ENCODE measurements around the gene SNX32. TPM values are rescaled to one million over a fixed set of nuclear protein-coding genes. Genes with fewer than 3 reads are reported as not detected.
A peak's percentile ranks its signal among the peaks of the same experiment; 100 is the strongest.

SNX32 gene
- total and polyA plus RNA-seq, 9 of the 15 experiments (the other 6 are each of a cell fraction or from before 2014, with no cell fraction given) = 0.03 TPM; not detected in 7

DNA sequence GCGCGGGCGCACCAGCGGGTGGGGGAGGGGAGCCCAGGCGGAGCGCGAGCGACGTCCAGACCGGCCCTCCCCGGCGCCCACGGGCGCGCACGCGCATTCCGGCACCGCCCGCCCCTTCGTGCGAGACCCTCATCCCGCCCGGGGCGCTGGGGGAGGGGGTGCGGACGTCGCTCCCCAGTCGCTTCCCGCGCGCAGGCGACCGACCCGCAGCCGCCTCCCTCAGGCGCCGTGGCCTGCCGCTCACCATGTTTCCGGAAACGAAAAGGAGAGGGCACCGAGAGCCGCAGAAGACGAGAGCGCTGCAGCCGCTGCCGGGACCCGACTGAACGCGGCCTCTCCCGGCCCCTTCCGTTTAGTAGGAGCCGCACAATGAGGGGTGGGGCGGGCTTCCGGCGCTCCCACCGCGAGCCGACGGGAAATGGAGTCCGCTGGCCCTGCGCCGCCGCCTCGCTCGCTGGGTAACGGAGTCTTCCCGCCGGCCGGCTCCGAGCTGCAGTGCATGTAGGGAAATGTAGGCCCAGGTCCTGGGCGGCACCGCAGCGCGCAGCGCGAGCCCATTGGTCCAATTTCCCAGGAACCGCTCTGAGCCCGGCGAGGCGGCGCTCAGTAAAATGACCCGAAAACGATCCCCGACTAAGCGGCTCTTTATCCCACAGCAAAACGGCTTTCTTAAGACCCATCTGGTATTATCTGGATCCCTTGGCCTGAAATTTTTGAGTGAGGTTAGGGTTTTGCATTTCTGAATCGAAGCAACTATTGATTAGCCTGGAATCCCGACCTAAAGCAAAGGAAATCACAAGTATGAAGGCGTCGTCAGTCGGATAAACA lies 24.3 kb downstream of the SNX32 start, which contains the start of gene CFL1 (continued):
- TF ChIP-seq IRF9 (tag; IDR thresholded peaks at IDR 0.05) = no peak
- no peak for TF ChIP-seq GATAD2A (IDR thresholded peaks at IDR 0.05)
- TF ChIP-seq, protein P1, sequence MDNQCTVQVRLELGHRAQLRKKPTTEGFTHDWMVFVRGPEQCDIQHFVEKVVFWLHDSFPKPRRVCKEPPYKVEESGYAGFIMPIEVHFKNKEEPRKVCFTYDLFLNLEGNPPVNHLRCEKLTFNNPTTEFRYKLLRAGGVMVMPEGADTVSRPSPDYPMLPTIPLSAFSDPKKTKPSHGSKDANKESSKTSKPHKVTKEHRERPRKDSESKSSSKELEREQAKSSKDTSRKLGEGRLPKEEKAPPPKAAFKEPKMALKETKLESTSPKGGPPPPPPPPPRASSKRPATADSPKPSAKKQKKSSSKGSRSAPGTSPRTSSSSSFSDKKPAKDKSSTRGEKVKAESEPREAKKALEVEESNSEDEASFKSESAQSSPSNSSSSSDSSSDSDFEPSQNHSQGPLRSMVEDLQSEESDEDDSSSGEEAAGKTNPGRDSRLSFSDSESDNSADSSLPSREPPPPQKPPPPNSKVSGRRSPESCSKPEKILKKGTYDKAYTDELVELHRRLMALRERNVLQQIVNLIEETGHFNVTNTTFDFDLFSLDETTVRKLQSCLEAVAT (IDR thresholded peaks at IDR 0.05) = no peak; a peak in 1 of 4 replicates
- TF ChIP-seq, protein P2, sequence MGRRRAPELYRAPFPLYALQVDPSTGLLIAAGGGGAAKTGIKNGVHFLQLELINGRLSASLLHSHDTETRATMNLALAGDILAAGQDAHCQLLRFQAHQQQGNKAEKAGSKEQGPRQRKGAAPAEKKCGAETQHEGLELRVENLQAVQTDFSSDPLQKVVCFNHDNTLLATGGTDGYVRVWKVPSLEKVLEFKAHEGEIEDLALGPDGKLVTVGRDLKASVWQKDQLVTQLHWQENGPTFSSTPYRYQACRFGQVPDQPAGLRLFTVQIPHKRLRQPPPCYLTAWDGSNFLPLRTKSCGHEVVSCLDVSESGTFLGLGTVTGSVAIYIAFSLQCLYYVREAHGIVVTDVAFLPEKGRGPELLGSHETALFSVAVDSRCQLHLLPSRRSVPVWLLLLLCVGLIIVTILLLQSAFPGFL (CRISPR knock-in tag; IDR thresholded peaks at IDR 0.05) = 0 out of 2 replicates have a peak, but pooled peaks have one; percentile 74
- TF ChIP-seq, protein P3, sequence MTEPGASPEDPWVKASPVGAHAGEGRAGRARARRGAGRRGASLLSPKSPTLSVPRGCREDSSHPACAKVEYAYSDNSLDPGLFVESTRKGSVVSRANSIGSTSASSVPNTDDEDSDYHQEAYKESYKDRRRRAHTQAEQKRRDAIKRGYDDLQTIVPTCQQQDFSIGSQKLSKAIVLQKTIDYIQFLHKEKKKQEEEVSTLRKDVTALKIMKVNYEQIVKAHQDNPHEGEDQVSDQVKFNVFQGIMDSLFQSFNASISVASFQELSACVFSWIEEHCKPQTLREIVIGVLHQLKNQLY (CRISPR knock-in tag; conservative IDR thresholded peaks at IDR 0.05) = 0 out of 4 replicates have a peak, but pooled peaks of 1 of the 2 experiments have one; percentile 66
- peak; percentile 95 for TF ChIP-seq KDM5B (IDR thresholded peaks at IDR 0.05; ENCODE audit: insufficient replicate concordance, low read depth, low read length)
- peak; percentile 48; the same call in 1 of the 2 replicates for TF ChIP-seq ZNF511 (CRISPR knock-in tag; IDR thresholded peaks at IDR 0.05)
- peak; percentile 20; the same call in 1 of the 2 replicates for TF ChIP-seq ZNF740 (CRISPR knock-in tag; IDR thresholded peaks at IDR 0.05)
- no peak for TF ChIP-seq ZNF740 (tag; IDR thresholded peaks at IDR 0.05)
- no peak for TF ChIP-seq NCOA6 (IDR thresholded peaks at IDR 0.05)
- TF ChIP-seq, protein P4, sequence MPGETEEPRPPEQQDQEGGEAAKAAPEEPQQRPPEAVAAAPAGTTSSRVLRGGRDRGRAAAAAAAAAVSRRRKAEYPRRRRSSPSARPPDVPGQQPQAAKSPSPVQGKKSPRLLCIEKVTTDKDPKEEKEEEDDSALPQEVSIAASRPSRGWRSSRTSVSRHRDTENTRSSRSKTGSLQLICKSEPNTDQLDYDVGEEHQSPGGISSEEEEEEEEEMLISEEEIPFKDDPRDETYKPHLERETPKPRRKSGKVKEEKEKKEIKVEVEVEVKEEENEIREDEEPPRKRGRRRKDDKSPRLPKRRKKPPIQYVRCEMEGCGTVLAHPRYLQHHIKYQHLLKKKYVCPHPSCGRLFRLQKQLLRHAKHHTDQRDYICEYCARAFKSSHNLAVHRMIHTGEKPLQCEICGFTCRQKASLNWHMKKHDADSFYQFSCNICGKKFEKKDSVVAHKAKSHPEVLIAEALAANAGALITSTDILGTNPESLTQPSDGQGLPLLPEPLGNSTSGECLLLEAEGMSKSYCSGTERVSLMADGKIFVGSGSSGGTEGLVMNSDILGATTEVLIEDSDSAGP (CRISPR knock-in tag; IDR thresholded peaks at IDR 0.05) = no peak
- TF ChIP-seq CCAR2 (IDR thresholded peaks at IDR 0.05; ENCODE audit: low read depth, low read length) = no peak
- TF ChIP-seq MAX (CRISPR knock-in tag; IDR thresholded peaks at IDR 0.05) = peak; percentile 17
- peak; percentile 99 for TF ChIP-seq ETS1 (conservative IDR thresholded peaks at IDR 0.05; ENCODE audit: control insufficient read depth, low read depth, low read length)
- TF ChIP-seq RBM17 (IDR thresholded peaks at IDR 0.05; ENCODE audit: borderline replicate concordance, low read depth, low read length) = no peak
- TF ChIP-seq MAFK (IDR thresholded peaks at IDR 0.05; ENCODE audit: low read length) = 0 out of 2 replicates have a peak, but pooled peaks have one; percentile 2
